ENCODE measurements around the gene POU5F1. TPM values are rescaled to one million over a fixed set of nuclear protein-coding genes. Genes with fewer than 3 reads are reported as not detected.
A peak's percentile ranks its signal among the peaks of the same experiment; 100 is the strongest.

POU5F1 gene
- total and polyA plus RNA-seq, 9 of the 15 experiments (the other 6 are each of a cell fraction or from before 2014, with no cell fraction given): 0.06 to 2.0 (median 0.10) TPM; not detected in 6

DNA sequence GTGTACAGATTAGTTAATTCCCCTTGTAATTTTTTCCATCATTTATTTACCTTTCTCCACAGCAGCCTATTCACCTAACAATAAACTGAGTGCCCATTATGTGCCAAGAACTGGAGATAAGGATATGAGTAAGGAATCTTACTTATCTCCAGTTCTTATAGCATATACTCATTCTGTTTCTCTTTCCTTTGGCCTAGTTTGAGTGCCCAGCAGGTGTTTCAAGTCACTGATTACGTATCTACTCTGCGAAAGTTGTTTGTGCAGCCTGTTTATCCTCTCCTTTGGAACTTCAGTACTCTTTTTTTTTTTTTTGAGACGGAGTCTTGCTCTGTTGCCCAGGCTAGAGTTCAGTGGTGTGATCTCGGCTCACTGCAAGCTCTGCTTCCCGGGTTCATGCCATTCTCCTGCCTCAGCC lies 17.3 kb upstream of the POU5F1 start (continued):
- TF ChIP-seq, protein P1, sequence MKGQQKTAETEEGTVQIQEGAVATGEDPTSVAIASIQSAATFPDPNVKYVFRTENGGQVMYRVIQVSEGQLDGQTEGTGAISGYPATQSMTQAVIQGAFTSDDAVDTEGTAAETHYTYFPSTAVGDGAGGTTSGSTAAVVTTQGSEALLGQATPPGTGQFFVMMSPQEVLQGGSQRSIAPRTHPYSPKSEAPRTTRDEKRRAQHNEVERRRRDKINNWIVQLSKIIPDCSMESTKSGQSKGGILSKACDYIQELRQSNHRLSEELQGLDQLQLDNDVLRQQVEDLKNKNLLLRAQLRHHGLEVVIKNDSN (CRISPR knock-in tag; IDR thresholded peaks at IDR 0.05): no peak

DNA sequence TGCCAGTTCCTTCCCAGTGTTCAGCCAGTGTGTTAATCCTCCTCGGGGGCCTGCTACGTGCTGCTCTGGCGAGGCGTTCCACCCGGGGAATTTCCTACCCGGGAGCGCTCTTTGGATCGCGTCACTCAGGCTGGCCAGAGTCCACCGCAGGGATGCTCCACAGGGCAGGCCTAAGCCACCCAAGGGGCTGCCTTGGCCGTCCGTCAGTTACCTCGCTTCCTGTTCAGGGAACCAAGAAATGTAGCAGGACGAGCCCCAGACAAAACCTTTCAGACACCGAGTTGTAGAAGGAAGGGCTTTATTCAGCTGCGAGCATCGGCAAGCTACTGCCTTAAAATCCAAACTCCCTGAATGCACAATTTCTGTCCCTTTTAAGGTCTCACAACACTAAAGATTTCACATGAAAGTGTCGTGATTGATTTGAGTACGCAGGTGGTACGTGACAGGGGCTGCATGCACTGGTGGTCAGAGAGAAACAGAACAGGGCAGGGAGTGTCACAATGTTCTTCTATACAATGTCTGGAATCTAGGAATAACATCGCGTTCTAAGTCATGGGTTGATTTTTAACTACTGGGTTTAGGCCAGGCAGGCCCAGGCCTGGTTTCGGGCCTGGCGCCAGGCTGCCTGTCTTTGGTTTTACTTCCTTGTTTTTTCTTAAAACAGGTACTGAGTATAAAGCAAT lies 15.7 kb upstream of the POU5F1 start:
- Histone ChIP-seq H2AFZ (ENCODE audit: low read depth, low read length) (no peak overlapping the region), H3K4me3 (no peak overlapping the region), H3K9me1 (ENCODE audit: control insufficient read depth, insufficient read depth, low read length) (no peaks in the 10 kb centered on the region), H3K27me3 (ENCODE audit: control insufficient read depth in 2 of 2, insufficient read depth in 2 of 2, low read length in 2 of 2) (no peaks in the 10 kb centered on the region), H3K79me2 (ENCODE audit: control insufficient read depth, insufficient read depth, low read length) (no peaks in the 10 kb centered on the region), H4K20me1 (replicated peaks; ENCODE audit: control insufficient read depth, insufficient read depth, low read length) (no peaks in the 10 kb centered on the region), H3K4me1 (replicated peaks in 1 of 2; ENCODE audit: control insufficient read depth in 2 of 2, insufficient read depth in 2 of 2, low read length in 2 of 2) (no peaks in the 10 kb centered on the region; a peak in 1 of 5 replicates), H3K9me3 (replicated peaks; ENCODE audit: control insufficient read depth, insufficient read depth, low read depth, low read length) (no peaks in the 10 kb centered on the region), H3K4me2 (ENCODE audit: insufficient read depth, low read length) (no peak overlapping the region), H3K9ac (ENCODE audit: insufficient read depth in 1 of 2, low read depth in 2 of 2, low read length in 2 of 2) (peak overlapping the region in 1 of 2 experiments; percentile 52; a peak in 1 of 4 replicates), H3K36me3 (ENCODE audit: control insufficient read depth, insufficient read depth, low read length) (no peaks in the 10 kb centered on the region), H3K27ac (ENCODE audit: extremely low read depth, low read depth, low read length) (no peak overlapping the region)
- no TSS peak for BruUV-seq (replicated peaks)
- DNase-seq (ENCODE audit: extremely low read depth in 1 of 4, low spot score in 3 of 4): no peak
- no peak for ATAC-seq
- CTCF ChIA-PET (ENCODE audit: low intra/inter-chr PET ratio): no interaction called here
- 74% methylated on average over 24 of the region's 24 CpGs for WGBS (ENCODE audit: insufficient coverage, low coverage, missing lambda C conversion rate)
- no peak for FAIRE-seq
- intact Hi-C loops (cut with micrococcal nuclease): no loop called here
- POLR2A ChIA-PET: no interaction called here
- in situ Hi-C loops (cut with MboI): no loop called here
- TF ChIP-seq SRSF3 (IDR thresholded peaks at IDR 0.05; ENCODE audit: insufficient read depth, low read length): no peak
- no peak for TF ChIP-seq ZNF282 (CRISPR knock-in tag; IDR thresholded peaks at IDR 0.05)
- TF ChIP-seq RB1 (IDR thresholded peaks at IDR 0.05; ENCODE audit: low read depth): no peak
- TF ChIP-seq, protein P2, sequence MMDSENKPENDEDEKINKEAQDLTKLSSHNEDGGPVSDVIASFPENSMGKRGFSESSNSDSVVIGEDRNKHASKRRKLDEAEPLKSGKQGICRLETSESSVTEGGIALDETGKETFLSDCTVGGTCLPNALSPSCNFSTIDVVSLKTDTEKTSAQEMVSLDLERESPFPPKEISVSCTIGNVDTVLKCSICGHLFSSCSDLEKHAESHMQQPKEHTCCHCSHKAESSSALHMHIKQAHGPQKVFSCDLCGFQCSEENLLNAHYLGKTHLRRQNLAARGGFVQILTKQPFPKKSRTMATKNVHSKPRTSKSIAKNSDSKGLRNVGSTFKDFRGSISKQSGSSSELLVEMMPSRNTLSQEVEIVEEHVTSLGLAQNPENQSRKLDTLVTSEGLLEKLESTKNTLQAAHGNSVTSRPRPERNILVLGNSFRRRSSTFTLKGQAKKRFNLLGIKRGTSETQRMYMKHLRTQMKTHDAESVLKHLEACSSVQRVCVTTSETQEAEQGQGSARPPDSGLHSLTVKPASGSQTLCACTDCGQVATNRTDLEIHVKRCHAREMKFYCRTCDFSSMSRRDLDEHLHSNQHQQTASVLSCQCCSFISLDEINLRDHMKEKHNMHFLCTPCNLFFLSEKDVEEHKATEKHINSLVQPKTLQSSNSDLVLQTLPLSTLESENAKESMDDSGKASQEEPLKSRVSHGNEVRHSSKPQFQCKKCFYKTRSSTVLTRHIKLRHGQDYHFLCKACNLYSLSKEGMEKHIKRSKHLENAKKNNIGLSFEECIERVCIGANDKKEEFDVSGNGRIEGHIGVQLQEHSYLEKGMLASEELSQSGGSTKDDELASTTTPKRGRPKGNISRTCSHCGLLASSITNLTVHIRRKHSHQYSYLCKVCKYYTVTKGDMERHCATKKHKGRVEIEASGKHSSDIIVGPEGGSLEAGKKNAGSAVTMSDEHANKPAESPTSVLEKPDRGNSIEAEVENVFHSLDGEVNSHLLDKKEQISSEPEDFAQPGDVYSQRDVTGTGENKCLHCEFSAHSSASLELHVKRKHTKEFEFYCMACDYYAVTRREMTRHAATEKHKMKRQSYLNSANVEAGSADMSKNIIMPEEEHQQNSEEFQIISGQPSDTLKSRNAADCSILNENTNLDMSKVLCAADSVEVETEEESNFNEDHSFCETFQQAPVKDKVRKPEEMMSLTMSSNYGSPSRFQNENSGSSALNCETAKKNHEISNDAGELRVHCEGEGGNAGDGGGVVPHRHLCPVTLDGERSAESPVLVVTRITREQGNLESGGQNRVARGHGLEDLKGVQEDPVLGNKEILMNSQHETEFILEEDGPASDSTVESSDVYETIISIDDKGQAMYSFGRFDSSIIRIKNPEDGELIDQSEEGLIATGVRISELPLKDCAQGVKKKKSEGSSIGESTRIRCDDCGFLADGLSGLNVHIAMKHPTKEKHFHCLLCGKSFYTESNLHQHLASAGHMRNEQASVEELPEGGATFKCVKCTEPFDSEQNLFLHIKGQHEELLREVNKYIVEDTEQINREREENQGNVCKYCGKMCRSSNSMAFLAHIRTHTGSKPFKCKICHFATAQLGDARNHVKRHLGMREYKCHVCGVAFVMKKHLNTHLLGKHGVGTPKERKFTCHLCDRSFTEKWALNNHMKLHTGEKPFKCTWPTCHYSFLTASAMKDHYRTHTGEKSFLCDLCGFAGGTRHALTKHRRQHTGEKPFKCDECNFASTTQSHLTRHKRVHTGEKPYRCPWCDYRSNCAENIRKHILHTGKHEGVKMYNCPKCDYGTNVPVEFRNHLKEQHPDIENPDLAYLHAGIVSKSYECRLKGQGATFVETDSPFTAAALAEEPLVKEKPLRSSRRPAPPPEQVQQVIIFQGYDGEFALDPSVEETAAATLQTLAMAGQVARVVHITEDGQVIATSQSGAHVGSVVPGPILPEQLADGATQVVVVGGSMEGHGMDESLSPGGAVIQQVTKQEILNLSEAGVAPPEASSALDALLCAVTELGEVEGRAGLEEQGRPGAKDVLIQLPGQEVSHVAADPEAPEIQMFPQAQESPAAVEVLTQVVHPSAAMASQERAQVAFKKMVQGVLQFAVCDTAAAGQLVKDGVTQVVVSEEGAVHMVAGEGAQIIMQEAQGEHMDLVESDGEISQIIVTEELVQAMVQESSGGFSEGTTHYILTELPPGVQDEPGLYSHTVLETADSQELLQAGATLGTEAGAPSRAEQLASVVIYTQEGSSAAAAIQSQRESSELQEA (IDR thresholded peaks at IDR 0.05; ENCODE audit: low read depth): no peak
- no peak for TF ChIP-seq RAD21 (CRISPR knock-in tag; conservative IDR thresholded peaks at IDR 0.05 in 1 of 2, IDR thresholded peaks at IDR 0.05 in 1 of 2)
- no peak for TF ChIP-seq RBM39 (optimal IDR thresholded peaks at IDR 0.05; ENCODE audit: low read depth, low read length)
- no peak for TF ChIP-seq ZNF444 (CRISPR knock-in tag; IDR thresholded peaks at IDR 0.05)
- TF ChIP-seq ATF1 (CRISPR knock-in tag; IDR thresholded peaks at IDR 0.05): no peak
- no peak for TF ChIP-seq ATF1 (tag; IDR thresholded peaks at IDR 0.05)
- no peak for TF ChIP-seq ZNF354B (CRISPR knock-in tag; IDR thresholded peaks at IDR 0.05)
- TF ChIP-seq HMGN3 (IDR thresholded peaks at IDR 0.05; ENCODE audit: borderline replicate concordance, extremely low read depth, insufficient read length, low read depth, low read length): no peak
- no peak for TF ChIP-seq HCFC1 (IDR thresholded peaks at IDR 0.05; ENCODE audit: low read depth, low read length)
